Measurements from ENCODE around the gene TBK1. TPM values are rescaled to one million over a fixed set of nuclear protein-coding genes. Genes with fewer than 3 reads are reported as not detected.

TBK1 gene
- total and polyA plus RNA-seq, 9 of the 15 experiments (the other 6 are each of a cell fraction or from before 2014, with no cell fraction given) = 20.4 to 42.0 (median 27.8) TPM

GRCh38 chr12:64403707-64404469, 48.0 kb upstream of the TBK1 start, which contains the start of gene XPOT (continued):
- TF ChIP-seq, protein P1, sequence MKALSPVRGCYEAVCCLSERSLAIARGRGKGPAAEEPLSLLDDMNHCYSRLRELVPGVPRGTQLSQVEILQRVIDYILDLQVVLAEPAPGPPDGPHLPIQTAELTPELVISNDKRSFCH (CRISPR knock-in tag; IDR thresholded peaks at IDR 0.05) = no peak
- TF ChIP-seq, protein P1 (tag; IDR thresholded peaks at IDR 0.05) = no peak
- TF ChIP-seq ZNF507 (tag; conservative IDR thresholded peaks at IDR 0.05) (no peak), ZC3H4 (CRISPR knock-in tag; IDR thresholded peaks at IDR 0.05; ENCODE audit: borderline replicate concordance) (no peak), SMARCA4 (IDR thresholded peaks at IDR 0.05) (no peak), CCNT2 (IDR thresholded peaks at IDR 0.05; ENCODE audit: borderline replicate concordance, extremely low read depth, insufficient read length, low read depth, low read length) (peak; percentile 78), CTBP1 (IDR thresholded peaks at IDR 0.05; ENCODE audit: borderline replicate concordance) (peak; percentile 84; the same call in 1 of the 2 replicates), PKNOX1 (IDR thresholded peaks at IDR 0.05) (peak; percentile 56), JUND (IDR thresholded peaks at IDR 0.05; ENCODE audit: borderline replicate concordance, low read depth, low read length) (peak; percentile 79), JUND (tag; IDR thresholded peaks at IDR 0.05; ENCODE audit: borderline replicate concordance, low read depth, low read length) (peak; percentile 21; the same call in 1 of the 3 replicates), POLR2B (IDR thresholded peaks at IDR 0.05; ENCODE audit: low read depth, partially characterized antibody) (peak; percentile 62), MYBL2 (IDR thresholded peaks at IDR 0.05; ENCODE audit: low read depth) (no peak), MYBL2 (CRISPR knock-in tag; IDR thresholded peaks at IDR 0.05; ENCODE audit: borderline replicate concordance) (no peak), ELF1 (tag; IDR thresholded peaks at IDR 0.05) (peak; percentile 99), ZNF79 (CRISPR knock-in tag; IDR thresholded peaks at IDR 0.05; ENCODE audit: low read depth) (no peak), MYNN (IDR thresholded peaks at IDR 0.05) (no peak), MYNN (CRISPR knock-in tag; IDR thresholded peaks at IDR 0.05) (no peak), NR1H2 (CRISPR knock-in tag; IDR thresholded peaks at IDR 0.05) (no peak), RBBP5 (IDR thresholded peaks at IDR 0.05; ENCODE audit: borderline replicate concordance, insufficient read depth, low read length, poor library complexity, severe bottlenecking) (peak; percentile 3), POLR2A (conservative IDR thresholded peaks at IDR 0.05) (peak; percentile 88), SPI1 (IDR thresholded peaks at IDR 0.05; ENCODE audit: borderline replicate concordance, low read depth, low read length) (no peak), CC2D1A (IDR thresholded peaks at IDR 0.05) (no peak), NCOA1 (IDR thresholded peaks at IDR 0.05; ENCODE audit: low read depth) (no peak), SIX5 (IDR thresholded peaks at IDR 0.05; ENCODE audit: borderline replicate concordance in 1 of 2, insufficient read depth in 1 of 2, low read depth in 1 of 2, low read length in 2 of 2) (peak; percentile 78 to 79; a peak in 3 of 4 replicates), RBM14 (IDR thresholded peaks at IDR 0.05; ENCODE audit: borderline replicate concordance, insufficient read depth, low read depth, low read length) (no peak)
- TF ChIP-seq, protein P2, sequence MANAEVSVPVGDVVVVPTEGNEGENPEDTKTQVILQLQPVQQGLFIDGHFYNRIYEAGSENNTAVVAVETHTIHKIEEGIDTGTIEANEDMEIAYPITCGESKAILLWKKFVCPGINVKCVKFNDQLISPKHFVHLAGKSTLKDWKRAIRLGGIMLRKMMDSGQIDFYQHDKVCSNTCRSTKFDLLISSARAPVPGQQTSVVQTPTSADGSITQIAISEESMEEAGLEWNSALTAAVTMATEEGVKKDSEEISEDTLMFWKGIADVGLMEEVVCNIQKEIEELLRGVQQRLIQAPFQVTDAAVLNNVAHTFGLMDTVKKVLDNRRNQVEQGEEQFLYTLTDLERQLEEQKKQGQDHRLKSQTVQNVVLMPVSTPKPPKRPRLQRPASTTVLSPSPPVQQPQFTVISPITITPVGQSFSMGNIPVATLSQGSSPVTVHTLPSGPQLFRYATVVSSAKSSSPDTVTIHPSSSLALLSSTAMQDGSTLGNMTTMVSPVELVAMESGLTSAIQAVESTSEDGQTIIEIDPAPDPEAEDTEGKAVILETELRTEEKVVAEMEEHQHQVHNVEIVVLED (CRISPR knock-in tag; IDR thresholded peaks at IDR 0.05) = peak; percentile 98
- TF ChIP-seq, protein P3, sequence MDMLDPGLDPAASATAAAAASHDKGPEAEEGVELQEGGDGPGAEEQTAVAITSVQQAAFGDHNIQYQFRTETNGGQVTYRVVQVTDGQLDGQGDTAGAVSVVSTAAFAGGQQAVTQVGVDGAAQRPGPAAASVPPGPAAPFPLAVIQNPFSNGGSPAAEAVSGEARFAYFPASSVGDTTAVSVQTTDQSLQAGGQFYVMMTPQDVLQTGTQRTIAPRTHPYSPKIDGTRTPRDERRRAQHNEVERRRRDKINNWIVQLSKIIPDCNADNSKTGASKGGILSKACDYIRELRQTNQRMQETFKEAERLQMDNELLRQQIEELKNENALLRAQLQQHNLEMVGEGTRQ (CRISPR knock-in tag; IDR thresholded peaks at IDR 0.05) = peak; percentile 57
